ENCODE data around the gene ZNF574. TPM values are rescaled to one million over a fixed set of nuclear protein-coding genes. Genes with fewer than 3 reads are reported as not detected.

Gene ZNF574
- total and polyA plus RNA-seq, 2 donors (not counting 3 experiments of a cell fraction or from before 2014, with no cell fraction given): 13.6 to 15.3 TPM

- Histone ChIP-seq H2AFZ (ENCODE audit: low read depth, low read length) (peak overlapping the region; percentile 61), H3K9me1 (replicated peaks; ENCODE audit: control insufficient read depth, extremely low read depth, insufficient read depth, low read length) (no peaks in the 10 kb centered on the region), H3K4me3 (replicated peaks in 1 of 3; ENCODE audit: insufficient read depth in 1 of 3, low read depth in 1 of 3, low read length in 3 of 3) (no peak overlapping the region), H4K20me1 (replicated peaks; ENCODE audit: control insufficient read depth, extremely low read depth, insufficient read depth, low read length) (no peaks in the 10 kb centered on the region), H3K27me3 (ENCODE audit: control insufficient read depth in 2 of 2, insufficient read depth in 2 of 2, low read length in 2 of 2) (no peaks in the 10 kb centered on the region), H3K9me3 (replicated peaks; ENCODE audit: control insufficient read depth, insufficient read depth, low read length) (no peaks in the 10 kb centered on the region), H3K4me2 (ENCODE audit: insufficient read depth, low read length) (no peak overlapping the region), H3K27ac (ENCODE audit: insufficient read depth, low read depth, low read length) (peak overlapping the region; percentile 5), H3K79me2 (ENCODE audit: control insufficient read depth, insufficient read depth, low read length) (no peaks in the 10 kb centered on the region), H3K36me3 (ENCODE audit: control insufficient read depth in 2 of 2, extremely low read depth in 1 of 2, insufficient read depth in 2 of 2, low read length in 2 of 2) (no peaks in the 10 kb centered on the region), H3K9ac (replicated peaks; ENCODE audit: extremely low read depth, insufficient read depth, low read length) (no peak overlapping the region), H3K4me1 (ENCODE audit: control insufficient read depth, extremely low read depth, insufficient read depth, low read length) (peaks cover 24% of the 10 kb centered on the region)
- FAIRE-seq (no peak), DNase-seq (ENCODE audit: low read depth, low spot score) (peak; percentile 39)
- ChIA-PET POLR2A (no interaction called here), CTCF (no interaction called here)
- intact Hi-C loops (cut with micrococcal nuclease): no loop called here
- no TSS peak for BruUV-seq (replicated peaks)
- TF ChIP-seq MAX (IDR thresholded peaks at IDR 0.05; ENCODE audit: insufficient read depth, insufficient read length) (no peak), EZH2 (IDR thresholded peaks at IDR 0.05; ENCODE audit: borderline replicate concordance, low read depth, low read length, severe bottlenecking) (no peak), FOS (IDR thresholded peaks at IDR 0.05; ENCODE audit: borderline replicate concordance, insufficient read depth, low read length) (peak; percentile 24)
- dilution Hi-C loops (cut with MboI; ENCODE audit: extremely low pct_ligation_motif_present, low sequenced_read_pairs): no loop called here
These were observed 12.7 kb downstream of the ZNF574 start for GRCh38 chr19:42088471-42089190.

- H3K4me1 ChIP-seq (ENCODE audit: control insufficient read depth, extremely low read depth, insufficient read depth, low read length): peaks cover 29% of the 10 kb centered on the region
- no peaks in the 10 kb centered on the region for H3K27me3 ChIP-seq (ENCODE audit: control insufficient read depth in 2 of 2, insufficient read depth in 2 of 2, low read length in 2 of 2)
- intact Hi-C loops (cut with micrococcal nuclease) (no loop called here), dilution Hi-C loops (cut with MboI; ENCODE audit: extremely low pct_ligation_motif_present, low sequenced_read_pairs) (no loop called here)
- POLR2A ChIA-PET: no interaction called here
- H3K36me3 ChIP-seq (ENCODE audit: control insufficient read depth in 2 of 2, extremely low read depth in 1 of 2, insufficient read depth in 2 of 2, low read length in 2 of 2): no peaks in the 10 kb centered on the region
- peak overlapping the region; percentile 61 for H2AFZ ChIP-seq (ENCODE audit: low read depth, low read length)
- no peak overlapping the region for H3K4me3 ChIP-seq (replicated peaks in 1 of 3; ENCODE audit: insufficient read depth in 1 of 3, low read depth in 1 of 3, low read length in 3 of 3)
- no peaks in the 10 kb centered on the region for H4K20me1 ChIP-seq (replicated peaks; ENCODE audit: control insufficient read depth, extremely low read depth, insufficient read depth, low read length)
- BruUV-seq (replicated peaks): no TSS peak
- H3K27ac ChIP-seq (ENCODE audit: insufficient read depth, low read depth, low read length): peak overlapping the region; percentile 5
- TF ChIP-seq MAX (IDR thresholded peaks at IDR 0.05; ENCODE audit: insufficient read depth, insufficient read length) (no peak), CTCF (IDR thresholded peaks at IDR 0.05; ENCODE audit: extremely low read depth in 1 of 2, insufficient read depth in 1 of 2, low read depth in 1 of 2, low read length in 2 of 2) (no peak), FOS (IDR thresholded peaks at IDR 0.05; ENCODE audit: borderline replicate concordance, insufficient read depth, low read length) (no peak), EZH2 (IDR thresholded peaks at IDR 0.05; ENCODE audit: borderline replicate concordance, low read depth, low read length, severe bottlenecking) (no peak), POLR2A (IDR thresholded peaks at IDR 0.05; ENCODE audit: low read depth, low read length) (no peak), GATA2 (IDR thresholded peaks at IDR 0.05; ENCODE audit: insufficient read depth, insufficient read length, low read depth, low read length) (no peak), MYC (IDR thresholded peaks at IDR 0.05; ENCODE audit: low read depth, low read length) (no peak), POLR2AphosphoS5 (IDR thresholded peaks at IDR 0.05; ENCODE audit: insufficient read depth, low read depth, low read length) (no peak), JUN (IDR thresholded peaks at IDR 0.05; ENCODE audit: borderline replicate concordance, insufficient read depth, insufficient read length, low read depth) (no peak)
- no peaks in the 10 kb centered on the region for H3K9me1 ChIP-seq (replicated peaks; ENCODE audit: control insufficient read depth, extremely low read depth, insufficient read depth, low read length)
- H3K4me2 ChIP-seq (ENCODE audit: insufficient read depth, low read length): no peak overlapping the region
- CTCF ChIA-PET: no interaction called here
- DNase-seq (ENCODE audit: low read depth, low spot score) (no peak), FAIRE-seq (peak; percentile 66)
- H3K9ac ChIP-seq (replicated peaks; ENCODE audit: extremely low read depth, insufficient read depth, low read length): no peak overlapping the region
- no peaks in the 10 kb centered on the region for H3K79me2 ChIP-seq (ENCODE audit: control insufficient read depth, insufficient read depth, low read length)
- no peaks in the 10 kb centered on the region for H3K9me3 ChIP-seq (replicated peaks; ENCODE audit: control insufficient read depth, insufficient read depth, low read length)
These were observed 13.3 kb downstream of the ZNF574 start for GRCh38 chr19:42089191-42089750.

Measured in endothelial cell of umbilical vein (primary cell).